PC-3 (cell line): Measurements from ENCODE around the gene TEX29. TPM values are rescaled to one million over a fixed set of nuclear protein-coding genes. Genes with fewer than 3 reads are reported as not detected.

Source experiments
- ATAC-seq: fragments of 200-7000 bp; cut with Tn5 transposase; 2 replicates; pipeline ENCODE4 v1.9.1; 2020; ENCODE audit warnings: mild to moderate bottlenecking, moderate library complexity
- BruUV-seq: library from RNA; stranded (reverse); fragments of 400-500 nt; replicated peaks from 2 replicates; lab custom pipeline; 2021; lab: Mats Ljungman, UMichigan
- CTCF ChIA-PET: fragments of 300-600 bp; sonication (Branson Sonifier 250); formaldehyde crosslinking; loops from one replicate; lab custom pipeline; 2022; ENCODE audit warnings: antibody characterized with exemption; lab: Charles Lee
- POLR2A ChIA-PET: fragments of 300-600 bp; sonication (Branson Sonifier 250); formaldehyde crosslinking; loops from one replicate; lab custom pipeline; 2022; ENCODE audit warnings: antibody characterized with exemption; ENCODE audit not compliant: unreplicated experiment; lab: Charles Lee
- DNase-seq: peaks from one replicate; pipeline ENCODE4 v3.0.0-alpha.2; 2015
- H2AFZ ChIP-seq: fragments of 300-600 bp; sonication (generic); 2 replicates; pipeline ENCODE4 v1.6.0; 2016; ENCODE audit warnings: antibody characterized with exemption, low read length
- H3F3A ChIP-seq: fragments of 300-600 bp; sonication (generic); one replicate; pipeline ENCODE4 v1.6.0; 2017; ENCODE audit warnings: antibody characterized with exemption, low read length, control low read depth, mild to moderate bottlenecking; ENCODE audit not compliant: unreplicated experiment
- H3K27ac ChIP-seq: fragments of 300-600 bp; sonication (generic); 2 replicates; pipeline ENCODE4 v1.5.1; 2016; ENCODE audit warnings: mild to moderate bottlenecking, low read length
- H3K27me3 ChIP-seq: fragments of 300-600 bp; sonication (generic); 2 replicates; pipeline ENCODE4 v1.6.1; 2016; ENCODE audit warnings: low read length, mixed read lengths
- H3K36me3 ChIP-seq: fragments of 300-600 bp; sonication (generic); 2 replicates; pipeline ENCODE4 v1.6.1; 2016; ENCODE audit warnings: low read depth, mixed run types, low read length, mixed read lengths
- H3K4me1 ChIP-seq: fragments of 300-600 bp; sonication (generic); 2 replicates; pipeline ENCODE4 v1.5.1; 2016; ENCODE audit warnings: low read length; ENCODE audit not compliant: insufficient read depth
- H3K4me2 ChIP-seq: fragments of 300-600 bp; sonication (generic); 2 replicates; pipeline ENCODE4 v1.6.0; 2016; ENCODE audit warnings: low read length
- H3K4me3 ChIP-seq: fragments of 300-600 bp; sonication (generic); 2 replicates; pipeline ENCODE4 v1.5.1; 2016; ENCODE audit warnings: mild to moderate bottlenecking, low read length, mixed read lengths
- H3K79me2 ChIP-seq: fragments of 300-600 bp; sonication (generic); 2 replicates; pipeline ENCODE4 v1.6.1; 2017; ENCODE audit warnings: low read length, mixed read lengths
- H3K9ac ChIP-seq: fragments of 300-600 bp; sonication (generic); 2 replicates; pipeline ENCODE4 v1.6.0; 2016; ENCODE audit warnings: mild to moderate bottlenecking, low read length
- H3K9me2 ChIP-seq: fragments of 300-600 bp; sonication (generic); replicated peaks from 2 replicates; pipeline ENCODE4 v1.6.1; 2016; ENCODE audit warnings: mixed run types, low read length, mixed read lengths
- H3K9me3 ChIP-seq: fragments of 300-600 bp; sonication (generic); 2 replicates; pipeline ENCODE4 v1.6.1; 2016; ENCODE audit warnings: low read length, mixed read lengths
- H4K20me1 ChIP-seq: fragments of 300-600 bp; sonication (generic); 2 replicates; pipeline ENCODE4 v1.6.1; 2016; ENCODE audit warnings: low read length, mixed read lengths
- CTCF ChIP-seq: fragments of 300-600 bp; sonication (generic); conservative IDR thresholded peaks from 2 replicates; pipeline ENCODE4 v1.5.1; 2017; ENCODE audit warnings: antibody characterized with exemption, low read depth, mild to moderate bottlenecking, low read length
- EZH2 ChIP-seq: fragments of 300-600 bp; sonication (generic); IDR thresholded peaks from one replicate; pipeline ENCODE4 v1.6.1; 2017; ENCODE audit warnings: antibody characterized with exemption, mild to moderate bottlenecking, low read length; ENCODE audit not compliant: unreplicated experiment
- EZH2phosphoT487 ChIP-seq: fragments of 300-600 bp; sonication (generic); IDR thresholded peaks from 2 replicates; pipeline ENCODE4 v1.6.1; 2018; ENCODE audit warnings: mild to moderate bottlenecking, antibody characterized with exemption, low read length, borderline replicate concordance
- intact Hi-C: fragments of 100-400 bp; cut with micrococcal nuclease; formaldehyde crosslinking; loops from 2 replicates; pipeline ENCODE4 v1.9.0; 2023
- total RNA-seq: library from RNA; depleted of rRNA; stranded (reverse); fragments of >200 nt; gene quantifications from 2 replicates; pipeline ENCODE4 v1.2.3, GENCODE V29; 2014

TEX29 gene
- total RNA-seq, 1 experiment from 2014 or later: not detected

DNA sequence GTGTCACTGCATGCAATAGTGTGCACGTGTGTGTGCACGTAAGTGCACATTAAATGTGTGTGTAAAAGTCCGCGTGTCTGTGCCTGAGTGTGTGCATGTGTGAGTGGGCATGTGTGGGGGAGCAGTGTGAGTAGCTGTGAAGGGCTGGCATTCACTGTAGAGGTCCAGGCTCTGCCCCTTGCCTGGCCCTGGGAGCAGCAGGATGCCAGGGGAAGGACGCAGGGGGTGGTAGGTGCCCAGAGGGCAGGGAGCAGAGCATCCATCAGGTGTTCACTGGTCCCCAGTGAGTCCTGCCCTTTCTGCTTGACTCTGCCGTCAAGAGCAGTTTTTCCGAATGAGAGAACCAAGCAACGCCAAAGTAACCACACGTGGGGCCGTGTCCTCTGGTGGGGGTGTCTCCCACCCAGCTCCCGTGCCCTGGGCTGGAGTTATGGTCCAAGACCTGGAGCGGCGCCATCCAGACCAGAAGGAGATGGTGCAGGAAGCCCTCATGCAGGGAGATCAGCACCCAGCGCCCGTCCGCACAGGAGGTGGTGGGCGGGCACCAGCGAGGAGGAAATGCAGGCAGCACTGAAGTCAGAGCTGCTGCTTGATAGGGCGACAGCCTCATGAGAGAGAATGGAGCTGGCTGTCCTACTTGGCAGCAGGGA is 68.5 kb downstream of the TEX29 start:
- no peaks in the 10 kb centered on the region for H3K36me3 ChIP-seq
- no peak overlapping the region for H2AFZ ChIP-seq
- CTCF ChIA-PET: no interaction called here
- H3K27me3 ChIP-seq: peaks cover 23% of the 10 kb centered on the region
- no peaks in the 10 kb centered on the region for H3F3A ChIP-seq
- no peaks in the 10 kb centered on the region for H4K20me1 ChIP-seq
- H3K79me2 ChIP-seq: no peaks in the 10 kb centered on the region
- intact Hi-C loops: no loop called here
- H3K9me3 ChIP-seq: no peaks in the 10 kb centered on the region
- H3K4me3 ChIP-seq: no peak overlapping the region
- no peak overlapping the region for H3K9ac ChIP-seq
- no peaks in the 10 kb centered on the region for H3K9me2 ChIP-seq
- H3K27ac ChIP-seq: no peak overlapping the region
- no peak for DNase-seq
- no peak overlapping the region for H3K4me2 ChIP-seq
- TF ChIP-seq CTCF: no peak
- no peak for TF ChIP-seq EZH2
- no peak for TF ChIP-seq EZH2phosphoT487
- no peak for ATAC-seq
- no TSS peak for BruUV-seq
- H3K4me1 ChIP-seq: no peaks in the 10 kb centered on the region
- POLR2A ChIA-PET: no interaction called here

GRCh38 chr13:111389621-111390521 is 69.4 kb downstream of the TEX29 start:
- DNase-seq (no peak), ATAC-seq (no peak)
- no peak for TF ChIP-seq CTCF
- no peak for TF ChIP-seq EZH2
- no peak for TF ChIP-seq EZH2phosphoT487
- H3F3A ChIP-seq: no peaks in the 10 kb centered on the region
- no peak overlapping the region for H3K4me3 ChIP-seq
- POLR2A ChIA-PET: no interaction called here
- H3K9me3 ChIP-seq: no peaks in the 10 kb centered on the region
- no peak overlapping the region for H3K27ac ChIP-seq
- no peaks in the 10 kb centered on the region for H3K79me2 ChIP-seq
- H3K4me2 ChIP-seq: no peak overlapping the region
- H2AFZ ChIP-seq: no peak overlapping the region
- no peak overlapping the region for H3K9ac ChIP-seq
- H3K9me2 ChIP-seq: no peaks in the 10 kb centered on the region
- peaks cover 23% of the 10 kb centered on the region for H3K27me3 ChIP-seq
- intact Hi-C loops: no loop called here
- CTCF ChIA-PET: no interaction called here
- H3K36me3 ChIP-seq: no peaks in the 10 kb centered on the region
- no peaks in the 10 kb centered on the region for H3K4me1 ChIP-seq
- no peaks in the 10 kb centered on the region for H4K20me1 ChIP-seq
- BruUV-seq: no TSS peak
